CD8-positive, alpha-beta memory T cell (primary cell): ENCODE results near the gene MLLT10. TPM values are rescaled to one million over a fixed set of nuclear protein-coding genes. Genes with fewer than 3 reads are reported as not detected.

ENCODE experiments used
- CTCF ChIA-PET: fragments of 350-600 bp; sonication (Branson Sonifier 250); formaldehyde crosslinking; loops from one replicate; lab custom pipeline; 2021; ENCODE audit warnings: antibody characterized with exemption; lab: Charles Lee
- POLR2A ChIA-PET: fragments of 350-600 bp; sonication (Branson Sonifier 250); formaldehyde crosslinking; loops from one replicate; lab custom pipeline; 2021; ENCODE audit warnings: antibody characterized with exemption; lab: Charles Lee
- DNase-seq, 5 donors: peaks; one replicate each; pipeline versions ENCODE4 v3.0.0 to v3.0.0-alpha.2; 2020 to 2022; ENCODE audit warnings: mixed read lengths in 1 of 5
- H3K27ac ChIP-seq: one replicate; pipeline ENCODE4 v1.7.0; 2013; ENCODE audit warnings: low read depth, mild to moderate bottlenecking, low read length, moderate library complexity
- H3K27me3 ChIP-seq: 2 replicates; pipeline ENCODE4 v1.7.0; 2013; ENCODE audit warnings: low read length, mild to moderate bottlenecking; ENCODE audit not compliant: insufficient read depth, poor library complexity, severe bottlenecking
- H3K36me3 ChIP-seq: 2 replicates; pipeline ENCODE4 v1.7.0; 2013; ENCODE audit warnings: mild to moderate bottlenecking, low read length, moderate library complexity; ENCODE audit not compliant: insufficient read depth
- H3K4me1 ChIP-seq: 2 replicates; pipeline ENCODE4 v1.7.0; 2013; ENCODE audit warnings: mild to moderate bottlenecking, low read length, moderate library complexity; ENCODE audit not compliant: insufficient read depth
- H3K4me3 ChIP-seq: 2 replicates; pipeline ENCODE4 v1.7.0; 2013; ENCODE audit warnings: mild to moderate bottlenecking, low read length
- H3K9me3 ChIP-seq: 2 replicates; pipeline ENCODE4 v1.7.0; 2013; ENCODE audit warnings: mild to moderate bottlenecking, low read length
- H3K27ac Mint-ChIP-seq, 8 donors: one replicate each; pipeline ENCODE4 v1.8.0; 2020 to 2021; ENCODE audit warnings: mixed read lengths in 8 of 8, mild to moderate bottlenecking in 6 of 8, inconsistent platforms in 3 of 8, moderate library complexity in 3 of 8
- H3K27me3 Mint-ChIP-seq, 2 donors: one replicate each; pipeline ENCODE4 v1.8.0; 2020 to 2021; ENCODE audit warnings: mixed read lengths in 2 of 2, mild to moderate bottlenecking in 1 of 2, moderate library complexity in 1 of 2
- H3K36me3 Mint-ChIP-seq, 3 donors: one replicate each; pipeline ENCODE4 v1.8.0; 2020 to 2021; ENCODE audit warnings: mixed read lengths in 3 of 3, inconsistent platforms in 1 of 3, mild to moderate bottlenecking in 1 of 3
- H3K4me1 Mint-ChIP-seq, 3 donors: one replicate each; pipeline ENCODE4 v1.8.0; 2020 to 2021; ENCODE audit warnings: mixed read lengths in 3 of 3, inconsistent platforms in 1 of 3, mild to moderate bottlenecking in 1 of 3
- H3K4me3 Mint-ChIP-seq, 7 donors: one replicate each; pipeline ENCODE4 v1.8.0; 2020 to 2021; ENCODE audit warnings: mixed read lengths in 7 of 7, mild to moderate bottlenecking in 6 of 7, moderate library complexity in 4 of 7, inconsistent platforms in 2 of 7
- H3K9me3 Mint-ChIP-seq, 5 donors: one replicate each; pipeline ENCODE4 v1.8.0; 2020 to 2022; ENCODE audit warnings: mixed read lengths in 5 of 5, mild to moderate bottlenecking in 3 of 5, moderate library complexity in 2 of 5, inconsistent platforms in 1 of 5
- polyA plus RNA-seq: library from polyadenylated mRNA; unstranded; fragments of 300-500 nt; fragmentation: Illumina TruSeq; gene quantifications from one replicate; pipeline ENCODE4 v1.2.3, GENCODE V29; 2021
- total RNA-seq, 2 experiments: library from RNA; stranded (reverse); gene quantifications; one replicate each; pipeline ENCODE4 v1.2.3, GENCODE V29; 2021

MLLT10 gene
- total and polyA plus RNA-seq, 3 experiments from 2014 or later: 7.4 to 37.2 (median 35.6) TPM

DNA sequence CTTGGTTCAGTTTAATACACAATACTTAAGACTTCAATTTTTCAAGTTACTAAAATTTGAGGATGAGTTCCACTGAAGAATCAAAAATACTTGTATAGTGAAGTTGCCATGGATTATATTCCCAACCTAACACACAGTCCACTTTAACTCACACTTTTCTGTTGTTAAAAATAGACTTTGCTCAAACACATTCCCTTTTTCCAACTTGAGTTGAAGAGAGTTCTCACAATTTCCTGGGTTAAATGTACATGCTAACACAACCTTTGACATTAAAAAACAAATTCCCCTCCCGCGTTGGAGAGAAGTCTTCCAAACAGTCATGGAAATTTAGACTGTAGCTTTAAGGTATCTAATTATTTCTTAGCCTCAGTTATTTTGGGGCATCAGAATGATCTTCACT, 35.7 kb upstream of the MLLT10 start:
- ChIA-PET POLR2A (no interaction called here), CTCF (interaction anchor here (0.8 to 3.4 kb wide), 2 partner anchors 17 to 1490 kb away, joined by 3 to 16 read pairs; no protein-coding TSS in a partner anchor)
- Histone ChIP-seq H3K27ac (no peak overlapping the region), H3K4me3 (no peak overlapping the region), H3K4me1 (peaks cover 29% of the 10 kb centered on the region), H3K9me3 (no peaks in the 10 kb centered on the region), H3K27me3 (peaks cover 51% of the 10 kb centered on the region), H3K36me3 (no peaks in the 10 kb centered on the region)
- Mint-ChIP-seq H3K4me3 (peak overlapping the region in 4 of 7 donors; percentile 2 to 94 (median 38)), H3K4me1 (peaks cover 20 to 30% (median 25%) of the 10 kb centered on the region in 3 donors), H3K36me3 (no peaks in the 10 kb centered on the region), H3K9me3 (no peaks in the 10 kb centered on the region), H3K27ac (peak overlapping the region in 1 of 8 donors; percentile 19), H3K27me3 (peaks cover 55 to 60% of the 10 kb centered on the region in 2 donors)
- no peak for DNase-seq

GRCh38 chr10:21498986-21499385, 35.0 kb upstream of the MLLT10 start:
- Histone ChIP-seq H3K9me3 (no peaks in the 10 kb centered on the region), H3K4me1 (peaks cover 28% of the 10 kb centered on the region), H3K27me3 (peaks cover 46% of the 10 kb centered on the region), H3K27ac (no peak overlapping the region), H3K4me3 (no peak overlapping the region), H3K36me3 (no peaks in the 10 kb centered on the region)
- Mint-ChIP-seq H3K9me3 (no peaks in the 10 kb centered on the region), H3K27ac (peak overlapping the region in 2 of 8 donors; percentile 12 to 19), H3K4me3 (peak overlapping the region in 1 of 7 donors; percentile 94), H3K36me3 (no peaks in the 10 kb centered on the region), H3K27me3 (peaks cover 50 to 58% of the 10 kb centered on the region in 2 donors), H3K4me1 (peaks cover 20 to 26% (median 24%) of the 10 kb centered on the region in 3 donors)
- POLR2A ChIA-PET: no interaction called here
- DNase-seq: no peak
- CTCF ChIA-PET: no interaction called here

- H3K4me3 ChIP-seq: no peak overlapping the region
- Mint-ChIP-seq H3K4me1 (peaks cover 16 to 19% (median 18%) of the 10 kb centered on the region in 3 donors), H3K4me3 (no peak overlapping the region), H3K27me3 (peaks cover 48 to 59% of the 10 kb centered on the region in 2 donors), H3K36me3 (no peaks in the 10 kb centered on the region), H3K9me3 (no peaks in the 10 kb centered on the region), H3K27ac (no peak overlapping the region)
- peaks cover 20% of the 10 kb centered on the region for H3K4me1 ChIP-seq
- CTCF ChIA-PET: interaction anchor here (1.5 kb wide), 1 partner anchor 23 kb away, joined by 3 read pairs; no protein-coding TSS in a partner anchor
- peaks cover 36% of the 10 kb centered on the region for H3K27me3 ChIP-seq
- no peaks in the 10 kb centered on the region for H3K9me3 ChIP-seq
- peak in 1 of 5 donors; percentile 19 for DNase-seq
- POLR2A ChIA-PET: no interaction called here
- no peak overlapping the region for H3K27ac ChIP-seq
- no peaks in the 10 kb centered on the region for H3K36me3 ChIP-seq
Observed at GRCh38 chr10:21499701-21500577, 34.1 kb upstream of the MLLT10 start.

- Histone ChIP-seq H3K27me3 (peaks cover 30% of the 10 kb centered on the region), H3K36me3 (no peaks in the 10 kb centered on the region), H3K4me1 (peaks cover 14% of the 10 kb centered on the region), H3K27ac (no peak overlapping the region), H3K4me3 (no peak overlapping the region), H3K9me3 (no peaks in the 10 kb centered on the region)
- H3K36me3 Mint-ChIP-seq: no peaks in the 10 kb centered on the region
- ChIA-PET CTCF (interaction anchor here (1.5 kb wide), 1 partner anchor 22 kb away, joined by 3 read pairs; no protein-coding TSS in a partner anchor), POLR2A (no interaction called here)
- DNase-seq: no peak
- no peak overlapping the region for H3K27ac Mint-ChIP-seq
- peaks cover 11 to 13% (median 12%) of the 10 kb centered on the region in 3 donors for H3K4me1 Mint-ChIP-seq
- H3K27me3 Mint-ChIP-seq: peaks cover 43 to 53% of the 10 kb centered on the region in 2 donors
- no peak overlapping the region for H3K4me3 Mint-ChIP-seq
- H3K9me3 Mint-ChIP-seq: no peaks in the 10 kb centered on the region
Observed at GRCh38 chr10:21500578-21500910, 33.5 kb upstream of the MLLT10 start.

DNA sequence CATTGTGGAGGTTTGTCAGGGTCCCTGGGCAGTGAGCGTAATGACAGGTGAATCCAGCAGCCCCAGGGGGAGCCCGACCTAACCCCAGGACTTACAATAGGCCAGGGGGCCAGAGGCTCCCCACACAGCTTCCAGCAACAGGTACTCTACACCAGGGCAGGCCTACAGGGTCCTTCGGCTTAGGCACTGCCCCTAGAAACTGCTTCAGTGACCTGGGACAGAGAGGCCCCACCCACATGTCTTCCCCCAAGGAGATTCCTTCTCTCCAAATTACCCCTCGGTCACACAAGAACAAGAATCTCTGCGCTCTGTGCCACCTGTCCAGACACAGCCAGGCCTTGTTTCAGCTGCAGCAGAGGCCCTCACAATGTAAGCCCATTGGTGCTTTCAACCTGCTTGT, 32.9 kb upstream of the MLLT10 start:
- Mint-ChIP-seq H3K9me3 (no peaks in the 10 kb centered on the region), H3K4me3 (no peak overlapping the region), H3K27ac (no peak overlapping the region), H3K27me3 (peaks cover 44 to 54% of the 10 kb centered on the region in 2 donors), H3K36me3 (no peaks in the 10 kb centered on the region), H3K4me1 (peaks cover 11 to 12% (median 11%) of the 10 kb centered on the region in 3 donors)
- Histone ChIP-seq H3K4me1 (peaks cover 14% of the 10 kb centered on the region), H3K36me3 (no peaks in the 10 kb centered on the region), H3K27me3 (peaks cover 30% of the 10 kb centered on the region), H3K27ac (no peak overlapping the region), H3K9me3 (no peaks in the 10 kb centered on the region), H3K4me3 (no peak overlapping the region)
- CTCF ChIA-PET: interaction anchor here (1.5 kb wide), 1 partner anchor 21 kb away, joined by 3 read pairs; no protein-coding TSS in a partner anchor
- DNase-seq: no peak
- POLR2A ChIA-PET: no interaction called here

DNA sequence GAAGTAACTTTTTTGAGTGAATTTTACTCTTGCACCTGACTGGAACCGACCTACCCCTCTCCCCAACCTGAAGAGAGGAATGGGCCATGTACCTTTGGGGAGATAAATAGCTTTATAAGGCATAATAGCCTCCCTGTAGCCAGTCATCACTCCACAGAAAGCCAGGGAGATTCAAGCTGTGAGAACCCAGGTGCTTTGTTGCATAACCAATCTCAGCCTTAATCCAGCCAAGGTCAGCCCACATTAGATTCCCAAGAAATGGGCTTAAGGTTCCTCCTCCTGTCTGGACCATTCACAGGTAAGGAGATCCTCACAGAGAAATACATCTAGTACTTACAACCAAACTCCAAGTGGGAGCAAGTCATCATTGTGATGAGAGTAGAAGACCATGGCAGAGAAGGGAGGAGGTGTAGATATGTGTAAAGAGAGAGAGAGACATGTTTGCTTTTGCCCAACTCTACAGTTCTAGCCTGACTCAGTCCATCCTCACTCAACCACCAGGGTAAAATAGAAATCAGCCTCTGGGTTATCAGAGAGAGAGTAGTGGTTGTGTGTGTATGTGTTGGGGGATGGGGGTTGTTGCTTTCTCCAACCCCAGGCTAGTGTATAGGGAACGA, 32.2 kb upstream of the MLLT10 start:
- peaks cover 13% of the 10 kb centered on the region for H3K4me1 ChIP-seq
- no peak overlapping the region for H3K27ac ChIP-seq
- H3K4me1 Mint-ChIP-seq: peaks cover 9 to 11% (median 9%) of the 10 kb centered on the region in 3 donors
- no peaks in the 10 kb centered on the region for H3K9me3 Mint-ChIP-seq
- peaks cover 46 to 58% of the 10 kb centered on the region in 2 donors for H3K27me3 Mint-ChIP-seq
- H3K27ac Mint-ChIP-seq: no peak overlapping the region
- no peak for DNase-seq
- no peak overlapping the region for H3K4me3 Mint-ChIP-seq
- H3K36me3 Mint-ChIP-seq: no peaks in the 10 kb centered on the region
- H3K36me3 ChIP-seq: no peaks in the 10 kb centered on the region
- H3K27me3 ChIP-seq: peaks cover 28% of the 10 kb centered on the region
- H3K9me3 ChIP-seq: no peaks in the 10 kb centered on the region
- no peak overlapping the region for H3K4me3 ChIP-seq
- POLR2A ChIA-PET: no interaction called here
- CTCF ChIA-PET: no interaction called here

DNA sequence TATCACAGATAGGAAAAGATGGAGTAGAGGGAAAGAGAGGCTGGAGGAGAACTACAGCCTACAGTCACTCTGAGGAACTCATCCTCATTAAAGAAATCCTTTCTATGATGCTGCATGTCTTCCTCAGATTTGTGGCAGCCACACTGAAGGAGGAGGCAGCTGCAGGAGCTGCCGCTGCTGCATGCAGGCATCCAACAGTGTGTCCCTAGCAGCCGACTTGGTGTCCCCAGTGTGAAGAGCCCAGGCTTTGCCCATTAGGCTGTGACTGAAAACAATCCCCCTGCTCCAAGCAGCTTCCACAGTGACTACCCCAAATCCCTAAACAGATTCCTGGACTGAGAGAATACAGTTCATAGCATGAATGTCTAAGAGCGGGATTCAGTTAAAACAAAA, 31.7 kb upstream of the MLLT10 start:
- no peak overlapping the region for H3K4me3 Mint-ChIP-seq
- H3K27ac Mint-ChIP-seq: no peak overlapping the region
- no peak for DNase-seq
- H3K27ac ChIP-seq: no peak overlapping the region
- H3K27me3 ChIP-seq: peaks cover 23% of the 10 kb centered on the region
- POLR2A ChIA-PET: no interaction called here
- no peaks in the 10 kb centered on the region for H3K36me3 Mint-ChIP-seq
- H3K9me3 Mint-ChIP-seq: no peaks in the 10 kb centered on the region
- no peaks in the 10 kb centered on the region for H3K9me3 ChIP-seq
- no peaks in the 10 kb centered on the region for H3K36me3 ChIP-seq
- no peak overlapping the region for H3K4me3 ChIP-seq
- H3K4me1 Mint-ChIP-seq: peaks cover 6 to 10% (median 9%) of the 10 kb centered on the region in 3 donors
- H3K27me3 Mint-ChIP-seq: peaks cover 44 to 61% of the 10 kb centered on the region in 2 donors
- CTCF ChIA-PET: no interaction called here
- peaks cover 8% of the 10 kb centered on the region for H3K4me1 ChIP-seq

- ChIA-PET CTCF (no interaction called here), POLR2A (no interaction called here)
- Mint-ChIP-seq H3K4me1 (peaks cover 0 to 3% (median 2%) of the 10 kb centered on the region in 3 donors), H3K27ac (no peak overlapping the region), H3K4me3 (no peak overlapping the region), H3K9me3 (no peaks in the 10 kb centered on the region), H3K27me3 (peaks cover 35 to 54% of the 10 kb centered on the region in 2 donors), H3K36me3 (no peaks in the 10 kb centered on the region)
- no peak overlapping the region for H3K27ac ChIP-seq
- H3K36me3 ChIP-seq: no peaks in the 10 kb centered on the region
- H3K27me3 ChIP-seq: peaks cover 13% of the 10 kb centered on the region
- no peak for DNase-seq
- peaks cover 8% of the 10 kb centered on the region for H3K4me1 ChIP-seq
- H3K9me3 ChIP-seq: no peaks in the 10 kb centered on the region
- H3K4me3 ChIP-seq: no peak overlapping the region
Observed at GRCh38 chr10:21503542-21503941, 30.5 kb upstream of the MLLT10 start.
